ENCODE results near the gene LRRC4B. TPM values are rescaled to one million over a fixed set of nuclear protein-coding genes. Genes with fewer than 3 reads are reported as not detected.

LRRC4B gene
- total RNA-seq, 2 donors from 2014 or later = 0.26 to 10.5 TPM

GRCh38 chr19:50486823-50487515, 81.3 kb downstream of the LRRC4B start:
- intact Hi-C loops (cut with DNase I) = no loop called here
- DNase-seq (peak in 2 of 4 donors; percentile 40 to 45), ATAC-seq (no peak)
- Histone ChIP-seq H3K36me3 (replicated peaks in 1 of 2; ENCODE audit: insufficient read depth in 1 of 2, low read depth in 2 of 2) (peaks cover 0 to 3% of the 10 kb centered on the region in 2 donors), H3K4me3 (no peak overlapping the region), H3K27me3 (no peaks in the 10 kb centered on the region), H3K4me1 (no peaks in the 10 kb centered on the region), H3K9me3 (no peaks in the 10 kb centered on the region), H3K27ac (no peak overlapping the region)
- TF ChIP-seq CTCF (IDR thresholded peaks at IDR 0.05) (peak in 4 of 7 experiments; percentile 13 to 23 (median 16)), POLR2A (IDR thresholded peaks at IDR 0.05) (no peak)
- WGBS, 2 donors = 75 to 88% methylated on average over 16 to 18 of the region's 18 CpGs

- peaks cover 7 to 9% of the 10 kb centered on the region in 2 donors for H3K36me3 ChIP-seq (replicated peaks in 1 of 2; ENCODE audit: insufficient read depth in 1 of 2, low read depth in 2 of 2)
- no peak for ATAC-seq
- H3K4me3 ChIP-seq = no peak overlapping the region
- no peak overlapping the region for H3K27ac ChIP-seq
- H3K27me3 ChIP-seq = no peaks in the 10 kb centered on the region
- WGBS, 2 donors = 83 to 87% methylated on average over 10 of the region's 10 CpGs
- H3K4me1 ChIP-seq = no peaks in the 10 kb centered on the region
- intact Hi-C loops (cut with DNase I) = no loop called here
- H3K9me3 ChIP-seq = no peaks in the 10 kb centered on the region
- no peak for TF ChIP-seq POLR2A (IDR thresholded peaks at IDR 0.05)
- no peak for TF ChIP-seq CTCF (IDR thresholded peaks at IDR 0.05)
- DNase-seq = no peak
These were observed 82.8 kb downstream of the LRRC4B start for GRCh38 chr19:50485284-50485955.

GRCh38 chr19:50482916-50483315, 85.3 kb downstream of the LRRC4B start:
- peaks cover 10 to 23% of the 10 kb centered on the region in 2 donors for H3K36me3 ChIP-seq (replicated peaks in 1 of 2; ENCODE audit: insufficient read depth in 1 of 2, low read depth in 2 of 2)
- H3K4me1 ChIP-seq = peaks cover 7% of the 10 kb centered on the region
- no peak for DNase-seq
- no peaks in the 10 kb centered on the region for H3K27me3 ChIP-seq
- no peak overlapping the region for H3K4me3 ChIP-seq
- H3K9me3 ChIP-seq = no peaks in the 10 kb centered on the region
- ATAC-seq = no peak
- WGBS, 2 donors = 88 to 89% methylated on average over 10 of the region's 10 CpGs
- intact Hi-C loops (cut with DNase I) = no loop called here
- H3K27ac ChIP-seq = no peak overlapping the region
- TF ChIP-seq POLR2A (IDR thresholded peaks at IDR 0.05) (no peak), CTCF (IDR thresholded peaks at IDR 0.05) (no peak)

- ATAC-seq (no peak), DNase-seq (no peak)
- WGBS, 2 donors = 88 to 98% methylated on average over 8 to 15 of the region's 16 CpGs
- Histone ChIP-seq H3K27me3 (no peaks in the 10 kb centered on the region), H3K36me3 (replicated peaks in 1 of 2; ENCODE audit: insufficient read depth in 1 of 2, low read depth in 2 of 2) (peaks cover 10 to 23% of the 10 kb centered on the region in 2 donors), H3K4me1 (peaks cover 12% of the 10 kb centered on the region), H3K4me3 (no peak overlapping the region), H3K9me3 (no peaks in the 10 kb centered on the region), H3K27ac (no peak overlapping the region)
- intact Hi-C loops (cut with DNase I) = no loop called here
- TF ChIP-seq POLR2A (IDR thresholded peaks at IDR 0.05) (no peak), CTCF (IDR thresholded peaks at IDR 0.05) (no peak)
These were observed 85.9 kb downstream of the LRRC4B start for GRCh38 chr19:50482271-50482855.
